DMS53 treated with DMSO at 0.1 percent for 48 hours (cell line): Measurements from ENCODE around the gene PRRT1B.
"Not testable (repeated sequence)": the region's sequence is repeated elsewhere in the genome, so short reads cannot be mapped to it uniquely, and the experiment has no call there.

Experiments used
- DNase-seq: peaks from one replicate; lab custom pipeline; 2025; ENCODE audit not compliant: unreplicated experiment; lab: John Stamatoyannopoulos, UW

PRRT1B gene

DNA sequence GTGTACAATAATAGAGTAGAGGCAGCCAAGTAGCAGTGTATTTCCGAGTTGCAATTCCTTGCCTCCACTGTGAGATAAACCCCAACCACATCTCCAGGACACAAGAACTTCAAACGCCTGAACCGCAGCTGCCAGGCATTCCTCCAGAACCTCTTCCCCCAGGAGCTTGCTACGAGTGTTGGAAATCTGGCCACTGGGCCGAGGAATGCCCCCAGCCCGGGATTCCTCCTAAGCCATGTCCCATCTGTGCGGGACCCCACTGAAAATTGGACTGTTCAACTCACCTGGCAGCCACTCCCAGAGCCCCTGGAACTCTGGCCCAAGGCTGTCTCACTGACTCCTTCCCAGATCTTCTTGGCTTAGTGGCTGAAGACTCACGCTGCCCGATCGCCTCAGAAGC, 3.9 kb downstream of the PRRT1B start:
- DNase-seq = not testable (repeated sequence)

DNA sequence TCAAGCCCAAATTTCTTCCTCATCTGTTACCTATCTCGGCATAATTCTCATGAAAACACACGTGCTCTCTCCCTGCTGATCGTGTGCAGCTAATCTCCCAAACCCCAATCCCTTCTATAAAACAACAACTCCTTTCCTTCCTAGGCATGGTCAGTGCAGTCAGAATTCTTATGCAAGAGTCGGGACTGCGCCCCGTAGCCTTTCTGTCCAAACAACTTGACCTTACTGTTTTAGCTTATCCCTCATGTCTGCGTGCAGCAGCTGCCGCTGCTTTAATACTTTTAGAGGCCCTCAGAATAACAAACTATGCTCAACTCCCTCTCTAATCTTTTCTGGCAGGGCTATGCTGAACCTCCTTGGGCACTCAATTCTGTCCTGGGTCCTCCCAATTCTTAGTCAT, 5.1 kb downstream of the PRRT1B start:
- DNase-seq = not testable (repeated sequence)

DNA sequence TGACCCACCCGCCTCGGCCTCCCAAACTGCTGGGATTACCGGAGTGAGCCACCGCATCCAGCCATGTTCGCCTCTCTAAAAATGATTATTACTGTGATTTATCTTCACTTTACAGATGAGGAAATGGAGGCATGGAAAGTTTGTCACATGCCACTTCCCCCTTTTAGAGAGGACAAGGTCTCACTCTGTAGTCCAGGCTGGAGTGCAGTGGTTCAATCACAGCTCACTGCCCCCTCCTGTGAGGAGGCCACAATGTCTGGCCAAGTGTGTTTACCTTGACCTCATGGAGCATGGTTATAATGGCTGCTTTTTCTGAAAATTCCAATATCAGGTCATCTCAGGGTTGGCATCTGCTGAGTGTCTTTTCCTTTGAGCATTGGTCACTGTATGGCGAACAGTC, 6.7 kb downstream of the PRRT1B start:
- DNase-seq = no peak

DNA sequence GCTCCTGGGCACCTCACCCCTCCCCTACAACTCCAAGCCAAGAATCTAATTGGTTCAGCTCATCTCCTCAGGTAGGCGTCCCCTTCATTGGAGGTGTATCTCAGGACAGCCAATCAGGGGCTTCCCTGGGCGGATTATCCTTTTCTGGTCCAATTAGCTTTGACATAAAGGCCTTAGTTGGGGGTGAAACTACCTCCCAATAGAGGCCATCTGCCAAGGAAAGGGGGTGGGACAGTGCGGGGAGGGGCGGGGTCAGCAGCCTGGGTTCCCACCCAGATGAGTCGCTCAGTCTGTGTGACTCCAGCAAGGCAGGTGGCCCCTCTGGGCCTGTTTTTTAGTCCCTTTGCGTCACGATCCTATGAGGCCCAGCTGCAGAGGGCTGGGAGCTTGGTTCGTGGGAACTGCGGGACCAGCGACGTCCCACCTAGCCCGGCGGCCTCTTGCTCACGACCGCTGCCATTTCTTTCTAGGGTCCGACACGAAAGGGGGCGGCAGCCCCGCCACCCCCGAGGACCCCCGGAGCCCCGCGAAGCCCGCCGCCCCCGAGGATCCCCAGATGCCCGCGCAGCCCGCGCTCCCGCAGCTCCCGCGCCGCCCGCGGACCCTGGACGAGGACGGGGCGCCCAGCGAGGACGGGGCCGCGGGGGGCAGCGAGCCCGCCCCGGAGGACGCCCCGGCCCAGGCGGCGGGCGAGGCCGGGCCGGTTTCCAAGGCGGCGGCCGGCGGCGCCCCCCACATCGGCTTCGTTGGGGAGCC, 8.9 kb downstream of the PRRT1B start:
- no peak for DNase-seq

DNA sequence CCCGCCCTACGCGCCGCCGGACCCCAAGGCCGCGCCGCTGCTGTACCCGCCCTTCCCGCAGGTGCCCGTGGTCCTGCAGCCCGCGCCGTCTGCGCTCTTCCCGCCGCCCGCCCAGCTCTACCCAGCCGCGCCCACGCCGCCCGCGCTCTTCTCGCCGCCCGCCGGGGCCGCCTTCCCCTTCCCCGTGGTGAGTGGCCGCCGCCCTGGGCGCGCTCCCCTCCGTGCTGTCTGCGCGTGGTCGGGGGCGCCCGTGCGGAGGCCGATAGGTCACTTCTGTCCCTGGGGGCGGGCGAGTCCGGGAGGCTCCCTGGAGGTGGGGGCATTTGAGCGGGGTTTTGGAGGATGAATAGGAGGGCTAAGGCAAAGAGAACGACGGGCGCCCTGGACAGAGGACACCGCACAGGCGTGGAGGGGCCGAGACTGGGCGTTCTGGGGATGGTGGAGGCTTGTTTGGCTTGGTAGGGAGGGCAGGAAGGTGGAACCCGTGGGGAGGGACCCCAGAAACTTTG, 9.6 kb downstream of the PRRT1B start:
- DNase-seq = no peak

DNA sequence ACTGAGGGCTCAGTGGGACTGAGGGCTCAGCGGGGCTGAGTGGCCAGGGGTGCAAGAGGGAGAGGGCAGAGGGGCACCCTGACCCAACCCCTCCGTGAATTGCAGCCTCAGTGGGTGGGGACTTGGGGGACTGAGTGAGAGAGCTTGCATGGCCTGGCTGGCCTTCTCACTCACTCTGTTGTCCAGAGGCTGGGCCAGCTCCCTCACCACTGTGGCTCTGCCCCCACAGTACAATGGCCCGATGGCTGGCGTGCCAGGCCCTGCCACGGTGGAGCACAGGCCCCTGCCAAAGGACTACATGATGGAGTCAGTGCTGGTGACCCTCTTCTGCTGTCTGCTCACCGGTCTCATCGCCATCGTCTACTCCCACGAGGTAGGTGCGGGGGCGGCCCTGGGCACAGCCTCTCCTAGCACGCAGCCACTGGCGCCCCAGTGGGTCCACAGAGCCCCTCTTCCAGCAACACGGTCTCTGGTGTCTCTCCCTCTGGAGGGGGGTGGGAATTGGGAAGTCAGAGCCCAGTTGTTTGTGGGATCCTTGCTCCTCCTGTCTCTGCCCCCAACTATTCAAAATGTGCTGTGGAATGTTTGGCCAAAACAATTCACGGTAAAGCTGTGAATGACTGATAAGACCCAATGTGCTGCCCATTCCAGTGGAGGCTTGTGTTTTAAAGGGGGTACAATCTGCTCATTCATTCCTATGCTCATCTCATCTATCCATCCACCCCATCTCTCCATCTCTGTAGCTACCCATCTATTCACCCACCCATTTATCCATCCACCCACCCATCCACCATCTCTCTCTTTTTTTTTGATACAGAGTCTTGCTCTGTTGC, 10.7 kb downstream of the PRRT1B start:
- no peak for DNase-seq

DNA sequence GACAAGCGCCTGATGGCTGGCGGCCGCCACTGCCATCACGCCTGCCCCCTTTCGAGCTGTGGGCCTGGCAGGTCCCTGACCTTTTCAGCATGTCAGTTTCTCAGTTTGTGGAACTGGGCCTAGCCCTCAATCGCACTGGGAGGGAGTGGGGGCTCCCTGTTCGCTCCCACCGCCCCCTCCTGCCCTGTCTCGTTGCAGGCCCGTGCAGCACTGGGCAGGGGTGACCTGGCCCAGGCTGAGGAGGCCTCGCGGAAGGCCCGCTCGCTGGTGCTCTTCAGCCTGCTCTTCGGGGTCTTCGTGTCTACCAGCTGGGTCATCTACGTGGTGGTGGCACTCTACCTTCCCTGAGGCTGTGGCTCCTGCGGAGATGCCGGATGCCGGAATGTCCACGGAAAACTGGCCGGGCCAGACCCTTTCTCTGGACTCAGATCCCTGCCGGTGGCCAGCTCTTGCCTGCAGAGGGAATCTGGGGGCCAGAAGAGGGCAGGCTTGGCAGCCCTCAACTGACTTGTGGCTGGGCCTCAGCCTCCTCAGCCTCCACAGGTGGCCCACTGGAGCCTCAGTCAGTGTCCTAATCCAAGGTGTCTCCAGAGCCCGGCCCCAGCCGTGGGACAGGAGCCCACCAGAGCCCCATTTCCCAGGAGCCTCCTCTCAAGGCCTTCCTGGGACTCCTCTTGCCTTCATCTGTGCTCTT, 12.7 kb downstream of the PRRT1B start:
- no peak for DNase-seq

DNA sequence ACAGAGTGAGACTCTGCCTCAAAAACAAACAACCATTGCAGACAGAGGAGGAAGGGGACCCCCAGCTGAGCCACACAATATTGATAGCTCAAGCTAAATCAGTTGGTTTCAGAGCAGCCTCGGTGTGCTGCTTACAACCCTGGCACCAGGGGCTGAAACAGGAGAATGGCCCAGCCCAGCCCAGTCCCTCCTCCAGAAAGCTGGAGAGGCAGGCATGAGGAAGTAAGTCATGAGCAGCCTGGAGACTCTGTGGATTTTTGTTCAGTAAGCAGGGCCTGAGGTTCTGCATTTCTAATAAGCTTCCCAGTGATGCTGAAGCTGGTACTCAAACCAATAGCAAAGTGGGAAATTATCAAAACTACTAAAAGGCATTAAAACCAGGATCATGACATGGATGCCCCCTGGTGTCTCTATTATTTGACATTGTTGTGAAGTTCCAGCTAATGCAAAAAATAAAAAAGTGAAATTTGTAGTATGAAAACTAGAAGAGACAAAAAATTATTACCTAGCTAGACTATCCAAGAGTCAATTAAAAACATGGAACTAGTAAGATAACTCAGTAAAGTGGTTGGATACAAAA, 14.2 kb downstream of the PRRT1B start:
- DNase-seq = no peak

DNA sequence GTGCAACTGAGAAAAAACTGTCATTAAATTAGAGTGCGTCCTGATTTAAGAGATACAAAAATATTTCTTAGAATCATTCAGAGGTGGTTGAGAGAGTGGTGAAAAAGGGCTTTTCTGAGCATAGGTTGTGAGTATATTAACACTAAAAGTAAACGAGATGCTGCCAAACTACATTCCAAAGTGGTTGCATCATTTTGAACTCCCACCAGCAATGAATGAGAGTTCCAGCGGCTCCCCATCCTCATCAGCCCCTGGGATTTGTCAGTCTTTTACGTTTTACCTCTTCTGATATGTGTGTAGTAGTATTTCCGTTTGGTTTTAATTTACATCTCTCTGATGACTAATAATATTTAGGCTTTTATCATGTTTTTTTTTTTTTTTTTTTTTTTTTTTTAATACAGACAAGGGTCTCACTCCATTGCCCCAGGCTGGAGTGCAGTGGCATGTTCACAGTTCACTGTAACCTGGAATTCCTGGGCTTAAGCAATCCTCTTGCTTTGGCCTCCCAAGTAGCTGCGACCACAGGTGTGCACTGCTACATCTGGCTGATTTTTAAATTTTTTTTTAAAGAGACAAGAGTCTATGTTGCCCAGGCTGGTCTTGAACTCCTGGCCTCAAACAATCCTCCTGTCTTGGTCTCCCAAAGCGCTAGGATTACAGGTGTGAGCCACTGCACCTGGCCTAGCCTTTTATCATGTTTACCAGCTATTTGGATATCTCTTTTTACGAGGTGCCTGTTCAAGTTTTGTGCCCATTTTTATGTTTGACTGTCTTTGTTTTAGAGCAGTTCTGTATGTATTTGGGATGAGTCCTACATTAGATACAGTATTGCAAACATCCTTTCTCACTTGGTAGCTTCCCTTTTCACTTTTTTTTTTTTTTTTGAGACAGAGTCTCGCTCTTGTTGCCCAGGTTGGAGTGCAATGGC, 17.0 kb downstream of the PRRT1B start:
- peak; percentile 15 for DNase-seq

DNA sequence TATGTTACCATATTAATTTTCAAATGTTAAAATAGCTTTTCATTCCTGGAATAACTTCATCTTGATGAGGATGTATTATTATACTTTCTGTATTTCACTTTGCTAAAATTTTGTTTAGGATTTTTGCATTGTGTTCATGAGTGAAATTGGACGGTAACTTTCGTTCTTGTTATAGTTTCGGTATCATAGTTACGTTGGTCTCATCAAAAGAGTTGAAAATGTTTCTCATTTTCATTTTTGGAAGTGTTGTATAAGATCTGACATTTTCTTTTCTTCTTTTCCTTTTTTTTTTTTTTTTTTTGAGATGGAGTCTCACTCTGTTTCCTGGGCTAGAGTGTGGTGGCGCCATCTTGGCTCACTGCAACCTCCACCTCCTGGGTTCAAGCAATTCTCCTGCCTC, 20.0 kb downstream of the PRRT1B start:
- DNase-seq = no peak

DNA sequence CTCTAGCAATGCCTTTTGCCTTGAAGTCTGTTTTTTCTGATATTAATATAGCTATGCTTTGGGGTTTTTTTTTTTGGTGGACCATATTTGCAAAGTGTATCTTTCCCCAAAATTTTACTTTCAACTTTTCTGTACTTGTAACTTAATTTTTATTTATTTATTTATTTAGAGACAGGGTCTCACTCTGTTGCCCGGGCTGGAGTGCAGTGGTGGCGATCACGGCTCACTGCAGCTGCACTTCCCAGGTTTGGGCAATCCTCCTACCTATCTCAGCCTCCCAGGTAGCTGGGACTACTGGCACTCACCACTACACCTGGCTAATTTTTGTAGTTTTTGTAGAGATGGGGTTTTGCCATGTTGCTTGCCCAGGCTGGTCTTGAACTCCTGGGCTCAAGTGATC, 20.8 kb downstream of the PRRT1B start:
- no peak for DNase-seq

DNA sequence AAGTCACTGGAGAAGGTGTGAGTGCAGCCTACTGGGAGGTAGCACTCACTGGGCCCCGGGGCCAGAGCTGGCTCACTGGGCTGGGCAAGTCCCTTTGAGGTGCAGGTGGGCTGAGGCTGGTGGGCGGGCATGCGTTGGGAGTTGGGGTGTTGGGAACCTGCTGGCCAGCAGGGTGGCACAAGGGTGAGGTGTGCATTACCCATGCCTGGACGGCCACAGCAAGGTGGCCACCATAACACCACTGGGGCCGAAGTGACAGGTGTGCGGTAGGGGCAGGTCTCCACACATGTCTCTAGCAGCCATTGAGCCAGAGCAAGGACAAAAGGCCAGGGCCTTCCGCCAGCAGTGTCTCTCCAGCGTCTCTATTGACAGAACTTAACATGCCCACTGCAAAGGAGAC, 22.6 kb downstream of the PRRT1B start:
- no peak for DNase-seq

DNA sequence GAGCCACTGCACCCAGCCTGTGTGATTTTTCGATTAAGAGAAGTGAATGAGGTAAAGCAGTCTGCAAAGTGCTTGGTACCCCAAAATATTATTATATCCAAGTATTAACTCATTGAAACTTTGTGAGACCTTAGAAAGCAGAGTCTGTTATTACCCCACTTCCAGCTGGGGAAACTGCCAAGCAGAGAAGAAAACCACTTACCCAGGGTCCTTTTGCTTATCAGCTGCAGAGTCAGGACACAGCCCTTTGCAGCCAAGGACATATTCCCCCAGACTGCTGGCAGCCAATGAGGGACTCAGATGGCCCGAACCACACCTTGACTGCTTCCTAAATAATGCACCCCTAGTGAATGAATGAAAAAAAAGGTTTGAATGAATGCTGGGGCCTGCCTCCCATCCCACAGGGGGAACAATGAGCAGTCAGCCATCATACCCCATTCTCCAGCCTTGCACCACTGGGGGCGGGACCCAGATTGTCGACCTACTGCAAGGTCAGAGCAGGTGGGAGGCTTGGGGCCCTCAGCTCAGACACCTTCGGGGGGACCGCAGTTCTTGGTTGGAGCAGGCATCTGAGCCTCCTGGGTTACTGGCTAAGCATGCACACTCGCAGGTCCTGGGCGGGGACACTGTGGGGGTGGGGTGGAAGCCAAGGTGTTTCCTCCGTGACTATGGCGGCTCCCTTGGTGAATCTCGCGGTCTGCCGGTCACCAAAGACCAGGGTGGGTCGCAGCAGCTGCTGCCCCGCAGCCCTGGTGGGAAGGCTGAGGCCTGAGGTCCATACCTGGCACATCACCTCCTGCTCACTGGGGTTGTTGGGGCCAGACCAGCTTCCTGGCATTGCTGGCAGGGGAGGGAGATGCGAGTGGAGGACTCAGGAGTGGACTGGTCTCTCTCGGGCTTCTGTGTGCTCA, 29.7 kb downstream of the PRRT1B start:
- no peak for DNase-seq

DNA sequence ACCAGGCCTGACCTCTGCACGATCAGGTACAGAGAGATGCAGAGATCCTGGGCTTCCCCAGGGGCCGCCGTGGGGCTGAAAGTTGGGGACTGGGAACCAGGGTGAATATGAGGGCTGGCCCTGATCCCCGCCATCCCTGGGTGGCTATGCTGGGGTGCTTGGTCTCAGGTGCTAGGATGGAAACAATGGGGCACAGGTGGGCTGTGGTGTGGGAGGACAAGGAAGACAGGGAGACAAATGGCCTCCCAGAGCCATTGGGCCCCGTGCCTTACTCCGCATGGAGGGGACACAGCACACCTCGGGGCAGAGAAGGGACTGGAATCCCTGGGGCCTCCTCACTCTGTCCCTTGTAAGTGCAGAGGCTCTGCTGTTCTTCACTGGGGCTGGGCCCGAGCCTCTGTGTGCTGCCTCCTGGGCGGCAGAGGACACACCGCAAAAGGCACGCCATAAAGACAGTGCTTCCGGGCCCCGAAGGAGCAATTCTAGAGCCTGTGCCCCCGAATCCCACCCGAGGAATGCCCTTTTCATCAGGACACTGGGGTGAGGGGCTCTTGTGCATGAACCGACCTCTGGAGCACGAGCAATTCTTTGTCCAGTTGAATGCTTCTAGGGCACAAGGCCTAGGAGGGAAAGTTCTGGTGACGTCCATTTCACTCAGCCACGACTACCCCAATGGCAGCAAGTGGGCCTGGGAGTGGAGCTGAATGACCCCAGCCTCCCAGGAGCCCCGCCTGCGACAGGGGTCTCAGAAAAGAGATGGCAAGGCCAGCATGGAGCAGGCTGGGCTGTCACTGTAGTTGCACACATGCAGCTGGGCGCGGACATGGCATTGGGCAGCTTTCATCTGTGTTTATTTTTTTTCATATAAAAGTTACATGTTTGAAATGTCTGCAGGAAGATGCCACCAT, 30.9 kb downstream of the PRRT1B start:
- DNase-seq = no peak

DNA sequence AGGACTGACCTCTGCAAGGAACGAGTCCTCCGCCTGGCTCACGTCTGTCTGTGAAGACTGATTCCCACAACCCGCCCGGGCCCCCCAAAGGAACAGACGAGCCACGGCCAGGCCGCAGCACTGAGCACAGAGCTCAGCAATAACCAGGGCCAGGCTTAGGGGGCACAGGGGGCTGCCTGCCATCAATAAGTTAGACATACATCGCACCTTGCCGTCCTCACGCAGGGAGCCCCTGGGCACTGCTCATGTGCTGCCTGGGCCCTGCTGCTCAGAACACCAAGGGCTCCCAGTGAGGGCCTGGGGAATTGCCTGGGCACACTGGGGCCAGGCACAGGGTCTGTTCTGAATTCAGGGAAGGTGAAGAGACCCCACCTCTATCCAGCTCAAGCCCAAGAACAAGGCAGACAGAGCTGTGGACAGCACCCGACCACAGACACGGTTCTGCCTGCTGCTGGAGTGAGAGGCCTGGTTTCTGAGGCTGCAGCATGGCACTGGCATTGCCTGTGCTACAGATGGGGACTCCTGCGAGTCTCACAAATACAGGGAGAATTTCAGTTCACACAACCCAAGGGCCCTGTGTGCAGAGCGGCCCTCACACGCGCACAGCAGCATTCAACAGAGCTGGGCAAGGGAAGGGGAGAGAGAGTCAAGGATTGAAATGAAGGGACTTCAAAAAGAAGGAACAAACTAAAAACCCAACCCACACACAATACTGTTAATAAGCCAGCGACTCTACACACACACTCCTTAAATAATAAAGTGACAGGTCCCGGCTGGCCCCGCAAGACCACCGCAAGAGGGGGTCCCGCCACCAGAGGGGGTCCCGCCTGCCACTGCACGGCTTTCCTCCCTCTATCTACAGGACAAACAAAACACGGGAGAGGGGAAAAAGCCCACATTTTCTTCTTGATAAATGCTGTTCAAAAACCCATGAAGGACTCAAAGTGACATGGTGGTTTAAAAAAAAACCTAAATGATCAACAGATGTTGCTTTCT, 32.0 kb downstream of the PRRT1B start:
- DNase-seq = no peak

DNA sequence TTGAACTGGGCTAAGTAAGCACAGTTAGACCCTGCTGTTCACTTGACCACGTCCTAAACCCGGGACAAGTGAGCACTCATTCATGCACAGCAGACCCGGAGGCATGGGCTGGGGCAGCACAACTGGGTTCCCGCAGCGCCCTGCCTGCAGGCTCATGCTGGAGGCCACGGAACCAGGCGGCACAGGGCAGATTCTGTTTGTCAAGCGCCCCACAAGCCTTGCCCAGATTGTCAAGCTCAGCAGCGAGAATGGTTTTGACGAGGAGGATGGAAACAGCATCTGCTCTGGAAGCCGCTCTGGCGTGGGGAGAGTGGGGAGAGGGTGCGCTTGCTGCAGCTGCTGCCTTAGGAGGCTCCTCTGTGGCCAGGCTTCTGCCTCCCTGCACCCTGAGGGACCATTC, 32.7 kb downstream of the PRRT1B start:
- no peak for DNase-seq
